Spleen (tissue), 7 donors: ENCODE measurements around the gene LRRC4B.

Experiments used
- CTCF ChIP-seq, 11 experiments: fragments of 200-600 bp in 7 of 11; fragments of 450-650 bp in 4 of 11; sonication (generic) in 4 of 11; IDR thresholded peaks in 8 of 11; conservative IDR thresholded peaks in 3 of 11; 1 replicate in 7 of 11; 2 replicates in 4 of 11; pipeline versions ENCODE4 v1.4.0 to v1.8.0; 2016 to 2021; ENCODE audit warnings: antibody characterized with exemption in 11 of 11, inconsistent platforms in 4 of 11, mild to moderate bottlenecking in 1 of 11
- POLR2A ChIP-seq, 3 donors: fragments of 450-650 bp; IDR thresholded peaks; one replicate each; pipeline ENCODE4 v1.5.1; 2017; ENCODE audit warnings: antibody characterized with exemption in 3 of 3, mild to moderate bottlenecking in 1 of 3
- donor health status: DM: no; HTN: no; CAD: no; lungs with moderate emphysema.
- donor health status: DM: no; HTN: no; CAD: no.
- donor health status: DM: no; HTN: no; CAD: no.

- TF ChIP-seq CTCF (IDR thresholded peaks at IDR 0.05 in 8 of 11, conservative IDR thresholded peaks at IDR 0.05 in 3 of 11) (no peak), POLR2A (IDR thresholded peaks at IDR 0.05) (no peak)
Measured at GRCh38 chr19:50496189-50497021, 71.8 kb downstream of the LRRC4B start.
